ENCODE data around the gene TYR.
A peak's percentile ranks its signal among the peaks of the same experiment; 100 is the strongest.
"Not testable (repeated sequence)": the region's sequence is repeated elsewhere in the genome, so short reads cannot be mapped to it uniquely, and the experiment has no call there.

TYR gene

GRCh38 chr11:89177691-89178231 lies at the start of gene TYR:
Gene TYR (plus strand): TSS chr11:89177875. CDS start chr11:89177954, 79 bp downstream.
- no peak for DNase-seq (ENCODE audit: low read depth)

GRCh38 chr11:89136606-89137005 lies 41.1 kb upstream of the TYR start:
- no peak for DNase-seq (ENCODE audit: low read depth)

- no peak for DNase-seq (ENCODE audit: low read depth)
Observed at GRCh38 chr11:89147229-89147628, 30.4 kb upstream of the TYR start.

- no peak for DNase-seq (ENCODE audit: low read depth)
Observed at GRCh38 chr11:89159974-89160373, 17.7 kb upstream of the TYR start.

DNA sequence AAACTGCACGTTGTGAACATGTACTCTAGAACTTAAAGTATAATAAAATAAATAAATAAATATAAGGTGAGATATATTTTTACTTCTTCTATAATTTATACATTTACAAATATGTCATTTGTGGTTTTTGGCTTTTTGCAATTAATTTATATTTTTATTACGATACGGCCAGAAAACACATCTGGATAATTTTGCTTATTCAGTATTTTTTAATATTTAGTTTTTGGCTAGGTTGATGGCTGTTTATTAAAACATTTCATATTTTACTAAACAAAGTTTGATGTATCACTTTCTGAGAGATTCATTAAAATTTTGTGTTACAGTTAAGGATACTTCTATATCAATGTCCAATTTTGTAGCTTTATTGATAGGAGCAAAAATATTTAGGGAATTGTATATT lies 15.7 kb upstream of the TYR start:
- no peak for DNase-seq (ENCODE audit: low read depth)

- DNase-seq (ENCODE audit: low read depth), result no peak
Observed at GRCh38 chr11:89163686-89164085, 14.0 kb upstream of the TYR start.

- DNase-seq (ENCODE audit: low read depth), result no peak
Observed at GRCh38 chr11:89168396-89168795, 9.3 kb upstream of the TYR start.

GRCh38 chr11:89175796-89176195 lies 1.9 kb upstream of the TYR start:
- no peak for DNase-seq (ENCODE audit: low read depth)

- no peak for DNase-seq (ENCODE audit: low read depth)
Observed at GRCh38 chr11:89176938-89177337, 737 bp upstream of the TYR start.

- no peak for DNase-seq (ENCODE audit: low read depth)
Observed at GRCh38 chr11:89181111-89181510, 3.4 kb downstream of the TYR start.

- DNase-seq (ENCODE audit: low read depth), result no peak
Observed at GRCh38 chr11:89182773-89183518, 5.3 kb downstream of the TYR start.

- DNase-seq (ENCODE audit: low read depth), result peak; percentile 52
Observed at GRCh38 chr11:89184021-89184420, 6.3 kb downstream of the TYR start.

- DNase-seq (ENCODE audit: low read depth), result peak; percentile 2
Observed at GRCh38 chr11:89189776-89190175, 12.1 kb downstream of the TYR start.

DNA sequence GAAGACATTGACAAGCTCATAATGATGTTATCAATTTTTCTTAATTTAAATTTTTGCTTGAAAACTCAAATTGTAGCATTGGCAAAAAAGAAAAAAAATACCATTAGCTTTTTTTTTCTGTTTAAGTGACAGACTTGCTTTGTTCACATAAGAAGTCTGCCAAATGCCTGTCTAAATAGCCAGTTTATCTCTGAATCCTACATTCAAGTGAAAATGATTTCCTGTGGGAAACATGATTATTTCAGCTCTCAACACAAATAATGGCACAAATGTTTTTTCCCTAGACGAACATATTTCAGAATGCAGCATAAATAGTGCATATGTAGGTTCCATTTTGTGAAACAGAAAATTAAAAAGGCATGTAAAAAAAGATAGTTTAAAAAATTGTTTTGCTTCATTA lies 23.5 kb downstream of the TYR start:
- DNase-seq (ENCODE audit: low read depth), result no peak

DNA sequence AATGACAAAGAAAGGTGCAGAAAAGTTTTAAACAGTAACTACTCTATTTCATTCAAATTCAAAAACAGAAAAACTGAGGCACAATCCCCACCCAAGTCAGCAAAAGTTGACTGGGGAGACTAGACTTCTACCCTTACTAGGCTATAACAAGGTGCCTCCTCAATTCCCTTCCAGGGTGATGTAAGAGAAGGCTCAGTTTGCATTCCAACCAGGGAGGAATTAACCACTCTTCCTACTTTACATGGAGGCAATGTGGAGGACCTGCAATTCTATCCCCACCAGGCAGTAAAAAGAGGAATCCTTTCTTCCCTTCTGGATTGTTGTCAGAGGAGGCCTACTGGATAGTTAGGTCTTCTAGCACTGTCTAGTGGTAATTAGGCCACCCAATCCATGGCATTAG lies 26.1 kb downstream of the TYR start:
- no peak for DNase-seq (ENCODE audit: low read depth)

GRCh38 chr11:89205378-89205777 lies 27.7 kb downstream of the TYR start:
- peak; percentile 7 for DNase-seq (ENCODE audit: low read depth)

GRCh38 chr11:89220684-89221339 lies 43.1 kb downstream of the TYR start:
- no peak for DNase-seq (ENCODE audit: low read depth)

DNA sequence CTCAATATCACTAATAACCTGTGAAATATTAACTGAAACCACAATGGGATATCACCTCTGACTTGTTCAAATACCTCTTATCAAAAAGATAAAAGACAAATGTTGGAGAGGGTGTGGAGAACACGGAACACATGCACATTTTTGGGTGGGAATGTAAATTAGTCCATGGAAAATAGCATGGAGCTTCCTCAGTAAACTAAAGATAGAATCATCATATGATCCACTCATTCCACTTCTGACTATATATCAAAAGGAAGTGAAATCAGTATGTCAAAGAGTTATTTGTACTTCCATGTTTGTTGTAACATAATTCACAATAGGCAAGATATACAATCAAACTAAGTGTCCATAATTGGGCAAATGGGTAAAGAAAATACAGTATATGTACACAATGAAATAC lies 57.4 kb downstream of the TYR start:
- DNase-seq (ENCODE audit: low read depth), result no peak

GRCh38 chr11:89235976-89236375 lies 58.3 kb downstream of the TYR start:
- DNase-seq (ENCODE audit: low read depth), result no peak

- DNase-seq (ENCODE audit: low read depth), result not testable (repeated sequence)
Observed at GRCh38 chr11:89247007-89247406, 69.3 kb downstream of the TYR start.

GRCh38 chr11:89249196-89249595 lies 71.5 kb downstream of the TYR start:
- no peak for DNase-seq (ENCODE audit: low read depth)

DNA sequence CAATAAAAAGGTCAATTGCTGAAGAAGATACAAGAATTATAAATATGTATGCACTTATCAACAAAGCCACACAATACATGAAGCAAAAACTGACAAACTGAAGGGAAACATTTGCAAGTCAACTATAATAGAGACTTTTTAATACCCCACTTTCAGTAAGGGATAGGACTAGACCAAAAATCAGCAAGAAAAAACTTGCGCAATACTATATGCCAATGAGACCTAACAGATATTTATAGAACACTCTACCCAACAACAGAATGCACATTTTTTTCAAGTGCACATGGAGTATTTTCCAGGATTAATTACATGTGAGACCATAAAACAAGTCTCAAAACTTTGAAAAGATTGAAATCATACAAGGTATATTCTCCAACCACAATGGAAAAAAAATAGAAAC lies 83.8 kb downstream of the TYR start:
- not testable (repeated sequence) for DNase-seq (ENCODE audit: low read depth)

DNA sequence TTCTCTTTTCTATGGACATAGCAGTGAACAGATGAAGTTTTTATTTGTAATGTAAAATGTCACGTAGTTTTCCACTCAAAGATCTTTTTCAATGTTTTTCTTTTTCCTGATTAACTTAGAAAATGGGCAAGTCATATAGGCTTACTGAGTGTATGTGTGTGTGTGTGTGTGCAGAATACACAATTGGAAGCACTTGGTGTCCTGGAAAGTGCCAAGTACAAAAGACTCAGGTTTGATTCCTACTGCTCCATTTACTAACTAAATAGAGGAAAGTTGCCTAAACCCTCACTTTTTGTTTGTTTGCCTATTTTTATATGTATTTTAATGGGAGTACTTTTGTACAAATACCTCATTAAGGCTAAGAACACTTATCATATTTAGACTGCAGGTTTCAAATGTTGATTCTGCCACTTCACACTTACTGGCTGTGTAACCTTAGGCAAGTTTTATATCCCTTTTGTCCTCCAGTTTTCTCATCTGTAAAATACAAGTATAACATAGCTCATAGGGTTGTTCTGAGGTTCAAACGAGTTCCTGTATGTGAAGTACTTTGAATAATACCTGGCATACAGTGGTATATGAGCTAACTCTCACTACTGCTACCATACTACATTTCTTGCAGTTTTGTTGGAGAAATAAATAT lies 90.1 kb downstream of the TYR start:
- DNase-seq (ENCODE audit: low read depth), result no peak
